PC-9 (cell line): Measurements from ENCODE around the gene ZMIZ1. TPM values are rescaled to one million over a fixed set of nuclear protein-coding genes. Genes with fewer than 3 reads are reported as not detected.

ENCODE experiments used
- BruUV-seq: library from RNA; stranded (reverse); fragments of 400-500 nt; replicated peaks from 2 replicates; lab custom pipeline; 2021; lab: Mats Ljungman, UMichigan
- CTCF ChIA-PET: fragments of 300-600 bp; sonication (Branson Sonifier 250); formaldehyde crosslinking; loops from one replicate; lab custom pipeline; 2022; ENCODE audit warnings: antibody characterized with exemption; lab: Charles Lee
- POLR2A ChIA-PET: fragments of 300-600 bp; sonication (Branson Sonifier 250); formaldehyde crosslinking; loops from one replicate; lab custom pipeline; 2022; ENCODE audit warnings: antibody characterized with exemption; ENCODE audit not compliant: unreplicated experiment; lab: Charles Lee
- DNase-seq, 2 experiments: peaks; one replicate each; pipeline versions ENCODE4 v3.0.0 to v3.0.0-alpha.2; 2015 to 2022; ENCODE audit warnings: mixed read lengths in 1 of 2
- H2AFZ ChIP-seq: fragments of 200-600 bp; sonication (generic); 2 replicates; pipeline ENCODE4 v1.8.1; 2017; ENCODE audit warnings: antibody characterized with exemption
- H3F3A ChIP-seq: fragments of 200-600 bp; sonication (generic); 2 replicates; pipeline ENCODE4 v1.8.1; 2017; ENCODE audit warnings: antibody characterized with exemption, mild to moderate bottlenecking, low read depth; ENCODE audit not compliant: insufficient read depth
- H3K27ac ChIP-seq: fragments of 200-600 bp; sonication (generic); 2 replicates; pipeline ENCODE4 v1.6.1; 2016; ENCODE audit warnings: mixed run types
- H3K27me3 ChIP-seq: fragments of 200-600 bp; sonication (generic); 2 replicates; pipeline ENCODE4 v1.6.1; 2016; ENCODE audit warnings: low read depth, mixed run types; ENCODE audit not compliant: insufficient read depth
- H3K36me3 ChIP-seq: fragments of 200-600 bp; sonication (generic); 2 replicates; pipeline ENCODE4 v1.6.1; 2016; ENCODE audit warnings: low read depth, mixed run types
- H3K4me1 ChIP-seq: fragments of 200-600 bp; sonication (generic); replicated peaks from 2 replicates; pipeline ENCODE4 v1.6.1; 2016; ENCODE audit warnings: mixed run types; ENCODE audit not compliant: insufficient read depth
- H3K4me2 ChIP-seq: fragments of 200-600 bp; sonication (generic); 2 replicates; pipeline ENCODE4 v1.6.1; 2017; ENCODE audit warnings: mixed run types
- H3K4me3 ChIP-seq: fragments of 200-600 bp; sonication (generic); 2 replicates; pipeline ENCODE4 v1.6.1; 2016; ENCODE audit warnings: mixed run types
- H3K79me2 ChIP-seq: fragments of 200-600 bp; sonication (generic); 2 replicates; pipeline ENCODE4 v1.6.1; 2017; ENCODE audit warnings: low read depth, mixed run types
- H3K9me2 ChIP-seq: fragments of 200-600 bp; sonication (generic); 2 replicates; pipeline ENCODE4 v1.8.1; 2017; ENCODE audit warnings: mild to moderate bottlenecking; ENCODE audit not compliant: insufficient read depth
- H3K9me3 ChIP-seq: fragments of 200-600 bp; sonication (generic); 2 replicates; pipeline ENCODE4 v1.8.1; 2016; ENCODE audit warnings: low read depth; ENCODE audit not compliant: insufficient read depth
- H4K20me1 ChIP-seq: fragments of 200-600 bp; sonication (generic); 2 replicates; pipeline ENCODE4 v1.8.1; 2017; ENCODE audit not compliant: insufficient read depth
- EZH2 ChIP-seq: fragments of 200-600 bp; sonication (generic); IDR thresholded peaks from 2 replicates; pipeline ENCODE4 v1.8.0; 2017; ENCODE audit warnings: antibody characterized with exemption, low read depth
- intact Hi-C: fragments of 100-400 bp; cut with micrococcal nuclease; formaldehyde crosslinking; loops from one replicate; pipeline ENCODE4 v1.10.0; 2022; ENCODE audit not compliant: unreplicated experiment
- total RNA-seq: library from RNA; stranded (reverse); gene quantifications from 2 replicates; pipeline ENCODE4 v1.2.3, GENCODE V29; 2021
- TF ChIP-seq, protein P1 (sequence below): fragments of 200-600 bp; sonication (generic); conservative IDR thresholded peaks from 2 replicates; pipeline ENCODE4 v1.6.1; 2017; ENCODE audit warnings: mixed run types, antibody characterized with exemption, mild to moderate bottlenecking, moderate library complexity

The ZMIZ1 gene
- total RNA-seq, 1 experiment from 2014 or later, result 47.6 TPM

DNA sequence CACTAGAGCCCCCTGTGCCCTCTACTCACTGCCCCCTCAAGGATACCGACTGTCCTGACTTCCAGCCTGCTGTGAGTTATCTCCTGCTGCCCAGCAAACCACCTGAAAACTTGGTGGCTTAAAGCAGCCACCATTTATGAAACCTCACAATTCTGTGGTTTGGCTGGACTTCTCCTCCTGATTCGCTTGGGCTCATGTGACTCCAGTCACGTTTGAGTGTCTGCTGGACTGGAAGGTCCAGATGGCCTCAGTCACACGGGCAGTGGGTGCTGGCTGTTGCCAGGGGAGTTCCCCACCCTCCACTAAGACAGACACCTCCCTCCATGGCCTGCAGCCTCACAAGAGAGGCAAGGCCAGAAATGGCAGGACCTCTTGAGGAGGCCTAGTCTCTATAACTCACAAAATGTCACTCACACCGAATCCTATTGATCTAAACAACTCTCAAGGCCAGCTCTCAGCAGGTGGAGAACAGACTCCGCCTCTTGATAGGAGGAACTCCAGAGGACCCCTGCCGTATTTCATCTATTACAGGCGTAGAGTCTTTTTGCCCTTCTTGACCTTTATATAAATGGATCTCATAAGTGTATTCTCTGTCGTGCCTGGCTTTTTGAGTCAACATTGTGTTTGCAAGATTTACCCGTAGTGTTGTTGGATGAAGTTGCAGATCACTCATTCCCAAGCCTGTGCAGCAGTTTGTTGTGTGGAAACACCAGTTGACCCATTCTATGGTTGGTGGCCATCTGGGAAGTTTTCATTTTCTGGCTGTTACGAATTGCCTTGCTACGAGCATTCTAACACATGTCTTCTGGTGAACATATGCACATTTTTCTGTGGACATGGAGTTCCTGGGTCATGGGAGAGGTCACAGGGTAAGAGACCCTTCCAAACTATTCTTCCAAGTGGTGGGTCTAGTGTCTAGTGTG is 48.3 kb downstream of the ZMIZ1 start:
- no peak for TF ChIP-seq EZH2
- TF ChIP-seq, protein P1, sequence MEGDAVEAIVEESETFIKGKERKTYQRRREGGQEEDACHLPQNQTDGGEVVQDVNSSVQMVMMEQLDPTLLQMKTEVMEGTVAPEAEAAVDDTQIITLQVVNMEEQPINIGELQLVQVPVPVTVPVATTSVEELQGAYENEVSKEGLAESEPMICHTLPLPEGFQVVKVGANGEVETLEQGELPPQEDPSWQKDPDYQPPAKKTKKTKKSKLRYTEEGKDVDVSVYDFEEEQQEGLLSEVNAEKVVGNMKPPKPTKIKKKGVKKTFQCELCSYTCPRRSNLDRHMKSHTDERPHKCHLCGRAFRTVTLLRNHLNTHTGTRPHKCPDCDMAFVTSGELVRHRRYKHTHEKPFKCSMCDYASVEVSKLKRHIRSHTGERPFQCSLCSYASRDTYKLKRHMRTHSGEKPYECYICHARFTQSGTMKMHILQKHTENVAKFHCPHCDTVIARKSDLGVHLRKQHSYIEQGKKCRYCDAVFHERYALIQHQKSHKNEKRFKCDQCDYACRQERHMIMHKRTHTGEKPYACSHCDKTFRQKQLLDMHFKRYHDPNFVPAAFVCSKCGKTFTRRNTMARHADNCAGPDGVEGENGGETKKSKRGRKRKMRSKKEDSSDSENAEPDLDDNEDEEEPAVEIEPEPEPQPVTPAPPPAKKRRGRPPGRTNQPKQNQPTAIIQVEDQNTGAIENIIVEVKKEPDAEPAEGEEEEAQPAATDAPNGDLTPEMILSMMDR, result no peak
- POLR2A ChIA-PET, result no interaction called here
- H3K4me2 ChIP-seq, result no peak overlapping the region

DNA sequence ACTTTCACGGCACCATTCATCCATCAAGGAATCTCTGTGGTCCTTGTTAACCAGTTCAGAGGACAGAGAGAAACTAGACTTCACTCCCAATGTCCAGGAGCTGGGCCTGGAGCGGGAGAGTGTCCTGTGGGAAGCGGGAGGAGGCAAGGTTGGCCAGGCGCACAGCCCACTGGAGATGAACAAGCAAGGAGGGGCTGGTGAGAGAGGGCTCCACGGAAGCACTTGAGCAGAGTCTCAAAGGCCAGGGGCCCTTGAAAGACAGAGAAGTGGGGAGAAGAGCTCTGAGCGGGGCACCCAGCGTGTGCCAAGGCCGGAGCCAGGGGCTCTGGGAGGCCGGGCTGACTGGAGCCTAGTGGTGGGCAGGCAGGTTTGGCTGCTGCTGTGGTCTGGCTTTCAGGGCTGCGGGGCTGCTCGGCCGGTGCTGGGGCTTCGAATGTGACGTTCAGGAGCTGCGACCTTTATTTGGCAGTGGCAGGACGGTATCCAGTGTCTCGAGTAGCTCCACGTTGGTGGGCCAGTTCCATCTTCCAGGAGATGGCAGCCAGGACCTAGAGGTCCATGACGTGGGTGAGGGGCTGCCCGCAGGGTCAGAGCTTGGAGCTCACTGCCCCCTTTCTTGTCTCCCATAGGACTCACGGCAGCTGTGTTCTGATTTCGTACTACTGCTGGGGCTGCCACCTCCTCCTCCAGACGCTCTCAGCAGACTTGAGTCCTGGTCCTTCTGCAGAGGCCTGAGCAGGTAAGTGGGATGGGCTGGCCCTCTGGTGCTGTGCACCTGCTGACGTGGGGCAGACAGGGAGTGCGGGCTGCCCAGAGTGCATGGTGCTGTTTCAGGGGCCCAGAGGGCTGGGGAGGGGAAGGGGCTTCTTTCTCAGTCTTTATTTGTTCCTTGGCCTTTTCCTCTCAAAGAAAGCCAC is 49.8 kb downstream of the ZMIZ1 start:
- intact Hi-C loops, result no loop called here
- ChIA-PET POLR2A (interaction anchor here (0.6 kb wide), 1 partner anchor 26 kb away, joined by 3 read pairs; no protein-coding TSS in a partner anchor), CTCF (no interaction called here)

More for the DNA sequence above, 48.3 kb downstream of the ZMIZ1 start:
- Histone ChIP-seq H3K9me3 (no peaks in the 10 kb centered on the region), H2AFZ (no peak overlapping the region), H3K27ac (no peak overlapping the region), H3K4me1 (peaks cover 6% of the 10 kb centered on the region; the same call in 1 of the 2 replicates), H3K9me2 (no peaks in the 10 kb centered on the region), H3K79me2 (peaks cover 42% of the 10 kb centered on the region; the same call in 1 of the 2 replicates), H3K36me3 (no peaks in the 10 kb centered on the region), H4K20me1 (peaks cover 49% of the 10 kb centered on the region), H3K4me3 (no peak overlapping the region), H3K27me3 (no peaks in the 10 kb centered on the region), H3F3A (no peaks in the 10 kb centered on the region)
- intact Hi-C loops, result no loop called here
- BruUV-seq, result no TSS peak
- CTCF ChIA-PET, result no interaction called here
- DNase-seq, result no peak

More for the DNA sequence above, 49.8 kb downstream of the ZMIZ1 start:
- Histone ChIP-seq H3F3A (no peaks in the 10 kb centered on the region), H3K4me3 (no peak overlapping the region), H3K27me3 (no peaks in the 10 kb centered on the region), H4K20me1 (peaks cover 44% of the 10 kb centered on the region), H3K79me2 (peaks cover 27% of the 10 kb centered on the region; the same call in 1 of the 2 replicates), H2AFZ (no peak overlapping the region), H3K9me3 (no peaks in the 10 kb centered on the region), H3K36me3 (no peaks in the 10 kb centered on the region; the same call in 1 of the 2 replicates), H3K27ac (no peak overlapping the region), H3K9me2 (no peaks in the 10 kb centered on the region), H3K4me2 (no peak overlapping the region), H3K4me1 (peaks cover 6% of the 10 kb centered on the region; the same call in 1 of the 2 replicates)
- no TSS peak for BruUV-seq
- no peak for DNase-seq
- TF ChIP-seq EZH2, result no peak
- TF ChIP-seq, protein P1, result no peak
